Measurements from ENCODE around the gene FHDC1.

Gene FHDC1

GRCh38 chr4:152929888-152930287 lies 6.2 kb upstream of the FHDC1 start:
- no peak for TF ChIP-seq CTCF (IDR thresholded peaks at IDR 0.05; ENCODE audit: control extremely low read depth, extremely low read depth, low read depth, missing control alignments)
- POLR2A ChIA-PET: no interaction called here
- no peak for DNase-seq (ENCODE audit: extremely low spot score)
- CTCF ChIA-PET: interaction anchor here (1.0 kb wide), 1 partner anchor 50 kb away, joined by 3 read pairs; no protein-coding TSS in a partner anchor

GRCh38 chr4:152935143-152935542 lies 980 bp upstream of the FHDC1 start:
- ChIA-PET POLR2A (no interaction called here), CTCF (interaction anchor here (1.1 to 1.5 kb wide), 2 partner anchors 26 to 193 kb away, joined by 4 read pairs; no protein-coding TSS in a partner anchor)
- DNase-seq (ENCODE audit: extremely low spot score): peak; percentile 48
- peak; percentile 7 for TF ChIP-seq CTCF (IDR thresholded peaks at IDR 0.05; ENCODE audit: control extremely low read depth, extremely low read depth, low read depth, missing control alignments)

GRCh38 chr4:152936446-152937335 lies 568 bp downstream of the FHDC1 start:
- DNase-seq (ENCODE audit: extremely low spot score): peak; percentile 49
- POLR2A ChIA-PET: no interaction called here
- TF ChIP-seq CTCF (IDR thresholded peaks at IDR 0.05; ENCODE audit: control extremely low read depth, extremely low read depth, low read depth, missing control alignments): no peak
- CTCF ChIA-PET: interaction anchor here (1.1 to 1.3 kb wide), 2 partner anchors 9 to 191 kb away, joined by 3 to 4 read pairs; no protein-coding TSS in a partner anchor

DNA sequence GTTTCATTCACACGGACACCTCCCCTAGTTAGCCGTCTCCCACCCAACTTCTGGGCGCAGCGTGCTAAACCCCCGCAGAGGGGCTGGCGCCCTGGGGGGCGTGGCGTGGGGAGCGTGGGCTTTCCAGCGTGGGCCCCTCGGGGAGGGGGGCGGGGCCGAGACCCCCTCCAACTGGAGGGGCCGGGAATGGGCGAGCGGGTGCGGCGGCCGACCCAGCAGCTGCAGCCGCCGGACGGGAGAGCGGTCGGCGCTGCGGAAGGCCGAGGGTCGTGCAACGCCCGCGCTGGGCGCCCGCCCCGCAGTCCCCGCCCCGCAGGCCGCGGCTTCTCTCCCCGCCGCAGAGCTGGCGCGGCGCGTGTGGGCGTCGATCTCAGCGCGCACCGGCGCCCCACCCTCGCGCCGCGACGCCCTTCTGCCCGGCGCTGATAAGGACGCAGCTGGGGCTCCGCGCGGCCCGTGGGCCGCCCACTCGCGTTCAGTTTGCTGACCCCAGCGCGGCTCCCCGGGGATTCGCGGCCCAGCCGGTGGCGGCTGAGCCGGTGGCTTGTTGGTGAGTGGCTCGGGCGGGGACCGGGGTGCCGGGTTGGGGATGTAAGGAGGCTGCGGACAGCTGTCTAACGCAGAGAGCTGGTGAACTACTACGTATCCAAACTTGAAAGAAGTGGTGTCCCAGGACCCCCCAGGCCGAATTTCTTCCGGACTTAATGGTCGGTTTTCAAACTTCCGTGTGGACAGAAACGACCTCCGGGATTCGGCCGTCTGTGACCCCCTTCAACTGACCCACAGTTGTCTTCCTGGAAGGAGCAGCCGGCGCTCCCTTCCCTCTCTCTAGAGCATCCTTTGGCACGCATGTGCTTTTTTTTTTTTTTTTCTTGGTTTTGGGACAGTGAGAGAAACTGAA lies 1.5 kb downstream of the FHDC1 start:
- CTCF ChIA-PET: interaction anchor here (1.3 kb wide), 1 partner anchor 10 kb away, joined by 3 read pairs; no protein-coding TSS in a partner anchor
- POLR2A ChIA-PET: no interaction called here
- DNase-seq (ENCODE audit: extremely low spot score): peak; percentile 47
- TF ChIP-seq CTCF (IDR thresholded peaks at IDR 0.05; ENCODE audit: control extremely low read depth, extremely low read depth, low read depth, missing control alignments): no peak

DNA sequence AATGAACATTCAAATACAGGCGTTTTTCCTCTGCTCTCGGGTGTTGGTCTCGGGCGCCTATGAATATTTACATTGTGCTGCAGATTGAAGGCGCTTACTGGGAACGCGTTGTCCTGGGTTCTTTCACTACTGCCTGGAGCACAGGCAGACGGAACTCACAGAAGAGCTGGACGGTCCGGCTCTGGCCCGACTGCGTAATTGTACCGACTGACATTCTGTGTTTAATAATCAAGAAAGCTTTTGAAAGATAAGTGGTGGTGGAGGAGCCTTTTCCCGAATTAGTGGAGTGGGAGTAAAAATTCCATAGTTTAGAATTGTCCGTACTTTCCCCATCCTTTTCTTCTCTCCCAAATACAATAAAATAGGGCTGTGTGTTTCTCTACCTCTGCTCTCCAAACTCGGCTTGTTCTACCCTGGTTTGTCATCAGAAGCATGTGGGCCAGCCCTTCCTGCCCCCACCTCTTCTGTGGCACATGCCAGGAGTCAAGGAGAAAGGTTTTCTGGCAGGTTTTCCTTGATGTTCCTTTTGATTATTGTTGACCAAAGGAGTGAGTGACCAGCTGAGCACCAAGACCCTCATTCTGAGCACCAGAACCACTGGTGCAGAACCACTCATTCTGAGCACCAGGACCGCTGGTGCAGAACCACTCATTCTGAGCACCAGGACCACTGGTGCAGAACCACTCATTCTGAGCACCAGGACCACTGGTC lies 2.3 kb downstream of the FHDC1 start:
- ChIA-PET POLR2A (no interaction called here), CTCF (interaction anchor here (1.3 kb wide), 1 partner anchor 11 kb away, joined by 3 read pairs; no protein-coding TSS in a partner anchor)
- TF ChIP-seq CTCF (IDR thresholded peaks at IDR 0.05; ENCODE audit: control extremely low read depth, extremely low read depth, low read depth, missing control alignments): no peak
- no peak for DNase-seq (ENCODE audit: extremely low spot score)

- TF ChIP-seq CTCF (IDR thresholded peaks at IDR 0.05; ENCODE audit: control extremely low read depth, extremely low read depth, low read depth, missing control alignments): no peak
- POLR2A ChIA-PET: no interaction called here
- DNase-seq (ENCODE audit: extremely low spot score): no peak
- CTCF ChIA-PET: interaction anchor here (1.1 kb wide), 1 partner anchor 13 kb away, joined by 3 read pairs; no protein-coding TSS in a partner anchor
Measured at GRCh38 chr4:152939621-152940020, 3.5 kb downstream of the FHDC1 start.

Data from GM10248 (cell line).